Left hindlimb (tissue), 1 donor: ENCODE results near the gene TRMT112.

Experiments
- DNase-seq: peaks from one replicate; pipeline ENCODE4 v3.0.0-alpha.2; 2018

Gene TRMT112

DNA sequence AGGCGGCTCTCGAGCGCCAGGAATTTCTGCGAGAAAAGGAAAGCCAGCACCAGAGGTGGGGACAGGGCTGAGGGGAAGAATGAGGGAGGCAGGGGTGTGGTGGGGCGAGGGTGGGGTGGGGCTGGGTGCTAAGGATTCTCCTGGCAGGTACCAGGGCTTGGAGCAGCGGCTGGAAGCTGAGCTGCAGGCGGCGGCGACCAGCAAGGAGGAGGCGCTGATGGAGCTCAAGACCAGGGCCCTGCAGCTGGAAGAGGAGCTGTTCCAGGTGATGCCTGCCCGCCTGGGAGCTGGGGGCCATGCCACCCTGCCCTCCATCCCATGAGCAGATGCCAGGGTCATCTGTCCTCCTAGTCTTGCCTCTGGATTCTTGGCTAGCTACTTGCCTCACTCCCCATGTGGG is 32.0 kb upstream of the TRMT112 start:
- no peak for DNase-seq

DNA sequence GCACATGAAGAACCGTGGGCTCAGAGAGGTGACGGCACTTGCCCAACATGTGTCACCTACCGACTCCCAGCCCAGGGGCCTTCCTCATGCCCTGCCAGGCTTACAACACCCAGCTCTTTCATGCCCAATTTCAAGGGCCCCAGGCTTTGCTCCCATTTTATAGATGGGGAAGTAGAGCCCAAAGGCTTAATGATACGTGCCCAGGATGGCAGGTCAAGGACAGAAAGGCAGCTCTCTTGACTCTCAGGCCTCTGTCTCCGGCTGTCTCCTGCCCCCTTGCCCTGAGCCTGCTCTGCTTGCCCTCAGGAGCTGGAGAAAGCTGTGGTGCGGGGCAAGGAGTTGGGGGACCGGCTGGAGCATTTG is 31.6 kb upstream of the TRMT112 start:
- DNase-seq, result no peak

GRCh38 chr11:64348383-64349024 is 31.1 kb upstream of the TRMT112 start:
- DNase-seq, result no peak

DNA sequence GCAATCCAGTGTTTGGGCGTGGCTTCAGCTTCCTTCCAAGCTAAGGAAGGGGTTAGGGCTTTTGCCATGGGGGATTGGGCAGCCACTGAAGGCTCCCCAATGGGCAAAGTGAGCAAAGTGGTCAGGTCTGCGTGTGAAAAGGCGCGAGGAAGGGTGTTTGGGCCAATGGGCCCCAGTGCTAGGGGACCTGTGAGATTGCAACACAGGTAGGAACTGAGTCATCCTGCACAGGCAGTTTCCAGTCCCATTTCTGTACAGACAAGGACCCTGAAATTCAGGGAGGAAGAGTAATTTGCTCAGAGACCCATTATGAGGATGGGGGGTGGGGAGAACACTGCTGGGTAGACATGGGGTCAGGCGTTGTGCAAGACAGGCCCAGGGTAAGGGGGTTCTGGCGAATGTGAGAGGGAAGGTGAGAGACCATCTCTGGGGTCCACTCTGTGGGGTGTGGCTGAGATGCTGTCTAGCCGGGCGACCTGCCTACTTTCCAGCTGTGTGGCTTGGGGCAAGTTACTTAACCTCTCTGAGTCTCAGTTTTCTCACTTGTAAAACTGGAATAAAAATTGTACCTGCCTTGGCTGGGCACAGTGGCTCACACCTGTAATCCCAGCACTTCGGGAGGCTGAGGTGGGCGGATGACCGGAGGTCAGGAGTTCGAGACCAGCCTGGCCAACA is 30.0 kb upstream of the TRMT112 start:
- no peak for DNase-seq

- DNase-seq, result peak; percentile 61
Measured at GRCh38 chr11:64344787-64345186, 27.4 kb upstream of the TRMT112 start.

DNA sequence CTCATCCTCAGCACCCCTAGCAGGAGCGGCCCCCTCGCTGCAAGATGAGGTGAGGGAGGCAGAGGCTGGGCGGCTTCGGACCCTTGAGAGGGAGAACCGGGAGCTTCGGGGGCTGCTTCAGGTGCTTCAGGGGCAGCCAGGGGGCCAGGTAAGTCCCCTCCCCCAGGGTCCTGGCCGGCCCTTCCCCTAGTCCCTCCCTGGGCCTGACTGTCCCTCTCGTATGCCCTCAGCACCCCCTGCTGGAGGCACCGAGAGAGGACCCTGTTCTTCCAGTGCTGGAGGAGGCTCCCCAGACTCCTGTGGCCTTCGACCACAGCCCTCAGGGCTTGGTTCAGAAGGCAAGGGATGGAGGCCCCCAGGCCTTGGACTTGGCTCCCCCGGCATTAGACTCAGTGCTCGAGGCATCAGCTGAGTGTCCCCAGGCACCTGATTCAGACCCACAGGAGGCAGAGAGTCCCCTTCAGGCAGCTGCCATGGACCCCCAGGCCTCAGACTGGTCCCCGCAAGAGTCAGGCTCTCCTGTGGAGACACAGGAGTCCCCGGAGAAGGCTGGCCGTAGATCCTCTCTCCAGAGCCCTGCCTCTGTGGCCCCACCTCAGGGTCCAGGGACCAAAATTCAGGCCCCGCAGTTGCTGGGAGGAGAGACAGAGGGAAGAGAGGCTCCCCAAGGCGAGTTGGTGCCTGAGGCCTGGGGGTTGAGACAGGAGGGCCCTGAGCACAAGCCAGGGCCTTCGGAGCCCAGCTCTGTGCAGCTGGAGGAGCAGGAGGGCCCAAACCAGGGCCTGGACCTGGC is 26.6 kb upstream of the TRMT112 start:
- no peak for DNase-seq

- no peak for DNase-seq
Measured at GRCh38 chr11:64342869-64343745, 25.7 kb upstream of the TRMT112 start.

GRCh38 chr11:64341851-64342791 is 24.8 kb upstream of the TRMT112 start:
- DNase-seq, result peak; percentile 87

- DNase-seq, result no peak
Measured at GRCh38 chr11:64341429-64341828, 24.1 kb upstream of the TRMT112 start.

DNA sequence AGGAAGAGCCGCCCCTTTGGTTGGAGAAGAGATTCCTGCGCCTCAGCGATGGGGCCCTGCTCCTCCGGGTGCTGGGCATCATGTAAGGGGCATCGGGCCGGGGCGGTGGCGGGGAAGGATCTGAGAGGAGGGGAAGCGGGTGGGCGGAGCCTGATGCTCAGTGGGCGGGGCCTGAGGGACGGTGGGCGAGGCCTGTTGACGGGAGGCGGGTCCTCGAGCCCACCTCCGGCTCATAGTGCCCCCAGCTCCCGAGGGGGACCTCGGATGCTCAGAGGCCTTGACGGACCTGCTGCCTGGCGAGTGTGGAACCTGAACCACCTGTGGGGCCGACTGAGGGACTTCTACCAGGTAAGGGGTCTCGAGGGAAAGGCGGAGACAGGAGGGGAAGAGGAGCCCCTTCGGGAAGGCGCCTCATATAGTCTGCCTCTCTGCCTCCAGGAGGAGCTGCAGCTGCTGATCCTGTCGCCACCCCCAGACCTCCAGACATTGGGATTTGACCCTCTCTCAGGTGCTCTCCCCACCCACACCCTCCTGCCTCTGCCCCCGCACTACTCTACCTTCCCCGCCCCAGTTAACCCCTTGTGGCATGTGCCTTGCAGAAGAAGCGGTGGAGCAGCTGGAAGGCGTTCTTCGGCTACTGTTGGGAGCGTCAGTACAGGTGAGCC is 23.4 kb upstream of the TRMT112 start:
- no peak for DNase-seq

DNA sequence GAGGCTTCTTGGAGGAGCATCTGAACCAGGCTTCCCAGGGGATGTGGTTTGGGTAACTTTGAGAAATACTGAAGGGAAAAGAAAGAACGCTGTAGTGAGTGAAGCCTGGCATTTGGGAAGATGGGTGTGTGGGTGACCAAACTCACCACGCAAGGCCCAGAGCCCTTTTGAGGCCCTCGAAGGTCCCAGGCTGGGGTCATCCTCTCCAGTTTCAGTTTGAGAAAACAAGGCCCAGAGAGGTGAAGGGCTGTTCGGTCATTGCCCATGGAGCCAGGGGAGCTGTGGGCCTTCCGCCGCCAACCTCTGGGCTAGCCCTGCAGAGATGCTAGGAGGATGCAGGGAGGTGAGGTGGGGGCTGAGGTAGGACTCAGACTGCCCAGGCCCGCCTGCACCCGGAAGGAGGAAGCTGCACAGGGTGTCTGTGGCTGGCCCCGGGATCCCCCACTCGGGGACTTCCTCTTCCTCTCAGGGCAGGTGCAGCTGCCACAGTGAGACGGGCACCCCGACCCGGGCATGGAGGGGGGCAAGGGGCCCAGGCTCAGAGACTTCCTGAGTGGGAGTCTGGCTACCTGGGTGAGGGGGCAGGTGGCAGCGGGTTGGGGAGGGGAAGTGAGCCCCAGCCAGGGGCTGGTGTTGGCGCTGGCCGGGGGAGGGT is 22.5 kb upstream of the TRMT112 start, which contains the start of gene CCDC88B:
TSS of gene CCDC88B (plus strand) at position 451 of the 655 bp plus-strand sequence. CDS start at position 514, 63 bp downstream.
- DNase-seq, result no peak

GRCh38 chr11:64339286-64339685 is 21.9 kb upstream of the TRMT112 start:
- no peak for DNase-seq

GRCh38 chr11:64338716-64339115 is 21.4 kb upstream of the TRMT112 start:
- no peak for DNase-seq

- no peak for DNase-seq
Measured at GRCh38 chr11:64337538-64338249, 20.3 kb upstream of the TRMT112 start.

- DNase-seq, result no peak
Measured at GRCh38 chr11:64334764-64335735, 17.7 kb upstream of the TRMT112 start.

DNA sequence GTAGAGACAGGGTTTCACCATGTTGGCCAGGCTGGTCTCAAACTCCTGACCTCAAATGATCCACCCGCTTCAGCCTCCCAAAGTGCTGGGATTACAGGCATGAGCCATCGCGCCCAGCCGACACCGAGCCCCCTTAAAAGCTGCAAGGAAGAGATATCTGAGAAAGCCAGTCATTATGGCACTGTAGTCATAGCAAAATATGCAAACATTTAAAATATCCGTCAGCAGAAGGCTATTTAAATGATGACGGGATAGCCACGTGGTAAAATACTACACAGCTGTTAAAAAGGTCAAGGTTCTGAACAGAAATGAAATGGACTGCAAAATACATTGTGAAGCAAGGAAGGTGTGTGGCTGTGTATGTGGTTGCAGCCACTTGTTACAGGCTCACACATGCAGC is 16.2 kb upstream of the TRMT112 start:
- no peak for DNase-seq

DNA sequence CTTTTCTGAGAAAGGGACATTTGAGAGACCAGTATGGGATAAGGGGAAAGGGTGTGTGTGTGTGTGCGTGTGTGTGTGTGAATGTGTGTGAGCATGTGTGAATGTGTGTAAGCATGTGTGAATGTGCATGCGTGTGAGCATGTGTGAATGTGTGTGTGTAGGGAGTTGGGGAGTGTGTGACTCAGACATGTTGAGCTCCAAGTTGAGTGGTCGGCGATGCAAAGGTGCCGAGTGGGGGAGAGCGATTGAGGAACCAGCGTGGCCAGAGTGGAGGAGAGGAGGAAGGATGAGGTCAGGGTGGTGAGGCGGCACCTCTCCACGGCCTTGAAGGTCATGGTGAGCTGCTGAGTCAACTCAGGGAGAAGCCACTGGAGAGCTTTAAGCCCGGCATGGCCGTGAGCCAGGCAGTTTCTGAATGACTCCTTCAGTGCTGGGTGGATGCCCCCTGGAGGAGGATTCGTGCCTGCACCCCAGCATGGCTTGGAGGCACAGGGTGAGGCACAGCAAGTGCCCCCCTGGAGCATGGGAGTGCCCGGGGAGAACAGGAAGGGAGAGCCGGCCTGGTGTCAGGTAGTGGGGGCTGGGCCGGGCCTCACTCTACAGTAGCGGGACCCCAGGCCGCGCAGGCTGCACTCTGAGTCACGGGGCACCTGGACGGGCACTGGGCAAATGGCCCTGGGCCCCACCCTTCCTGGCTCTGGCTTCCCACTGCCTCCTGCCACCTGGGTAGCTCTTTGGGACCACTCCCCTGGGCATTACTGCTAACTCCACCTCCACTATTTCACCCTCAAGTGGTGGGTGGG is 14.4 kb upstream of the TRMT112 start:
- DNase-seq, result no peak

- no peak for DNase-seq
Measured at GRCh38 chr11:64330888-64331287, 13.5 kb upstream of the TRMT112 start.
